Stimulated activated naive CD8-positive, alpha-beta T cell treated with anti-CD3 and anti-CD28 coated beads, Interleukin-15, Interleukin-2, amounts not matched to agents 100 ng/mL and 50 ng/mL, for 24 hours (primary cell): Measurements from ENCODE around the gene GPT2.
A peak's percentile ranks its signal among the peaks of the same experiment; 100 is the strongest.

Experiments used
- H3K27ac Mint-ChIP-seq: one replicate; pipeline ENCODE4 v1.8.0; 2021; ENCODE audit warnings: mild to moderate bottlenecking, mixed read lengths
- H3K27me3 Mint-ChIP-seq: one replicate; pipeline ENCODE4 v1.8.0; 2021; ENCODE audit warnings: mixed read lengths
- H3K36me3 Mint-ChIP-seq: one replicate; pipeline ENCODE4 v1.8.0; 2021; ENCODE audit warnings: low read depth, mixed read lengths
- H3K4me1 Mint-ChIP-seq: one replicate; pipeline ENCODE4 v1.8.0; 2021; ENCODE audit warnings: low read depth, mixed read lengths
- H3K4me3 Mint-ChIP-seq: one replicate; pipeline ENCODE4 v1.8.0; 2021; ENCODE audit warnings: mild to moderate bottlenecking, mixed read lengths
- H3K9me3 Mint-ChIP-seq: one replicate; pipeline ENCODE4 v1.8.0; 2021; ENCODE audit warnings: mixed read lengths

GPT2 gene

GRCh38 chr16:46884513-46885293 lies 541 bp downstream of the GPT2 start:
- Mint-ChIP-seq H3K4me3 (peak overlapping the region; percentile 88), H3K36me3 (peaks cover 5% of the 10 kb centered on the region), H3K9me3 (no peaks in the 10 kb centered on the region), H3K27ac (peak overlapping the region; percentile 84), H3K4me1 (peaks cover 23% of the 10 kb centered on the region), H3K27me3 (peaks cover 18% of the 10 kb centered on the region)

- H3K9me3 Mint-ChIP-seq, result no peaks in the 10 kb centered on the region
- H3K4me3 Mint-ChIP-seq, result no peak overlapping the region
- H3K4me1 Mint-ChIP-seq, result peaks cover 23% of the 10 kb centered on the region
- peaks cover 5% of the 10 kb centered on the region for H3K36me3 Mint-ChIP-seq
- peaks cover 12% of the 10 kb centered on the region for H3K27me3 Mint-ChIP-seq
- H3K27ac Mint-ChIP-seq, result no peak overlapping the region
Measured at GRCh38 chr16:46885960-46886763, 2.0 kb downstream of the GPT2 start.

GRCh38 chr16:46886764-46887523 lies 2.8 kb downstream of the GPT2 start:
- Mint-ChIP-seq H3K36me3 (peaks cover 5% of the 10 kb centered on the region), H3K4me3 (no peak overlapping the region), H3K4me1 (peaks cover 25% of the 10 kb centered on the region), H3K9me3 (no peaks in the 10 kb centered on the region), H3K27ac (no peak overlapping the region), H3K27me3 (peaks cover 12% of the 10 kb centered on the region)

- Mint-ChIP-seq H3K4me3 (no peak overlapping the region), H3K9me3 (no peaks in the 10 kb centered on the region), H3K27ac (no peak overlapping the region)
Measured at GRCh38 chr16:46887524-46887854, 3.3 kb downstream of the GPT2 start.

GRCh38 chr16:46889245-46889941 lies 5.2 kb downstream of the GPT2 start:
- H3K36me3 Mint-ChIP-seq, result peaks cover 5% of the 10 kb centered on the region
- H3K9me3 Mint-ChIP-seq, result no peaks in the 10 kb centered on the region
- H3K4me3 Mint-ChIP-seq, result no peak overlapping the region
- H3K27me3 Mint-ChIP-seq, result peaks cover 4% of the 10 kb centered on the region
- no peak overlapping the region for H3K27ac Mint-ChIP-seq
- H3K4me1 Mint-ChIP-seq, result peaks cover 11% of the 10 kb centered on the region

More at GRCh38 chr16:46887524-46887854, 3.3 kb downstream of the GPT2 start:
- Mint-ChIP-seq H3K4me1 (peaks cover 23% of the 10 kb centered on the region), H3K36me3 (peaks cover 5% of the 10 kb centered on the region), H3K27me3 (peaks cover 6% of the 10 kb centered on the region)

DNA sequence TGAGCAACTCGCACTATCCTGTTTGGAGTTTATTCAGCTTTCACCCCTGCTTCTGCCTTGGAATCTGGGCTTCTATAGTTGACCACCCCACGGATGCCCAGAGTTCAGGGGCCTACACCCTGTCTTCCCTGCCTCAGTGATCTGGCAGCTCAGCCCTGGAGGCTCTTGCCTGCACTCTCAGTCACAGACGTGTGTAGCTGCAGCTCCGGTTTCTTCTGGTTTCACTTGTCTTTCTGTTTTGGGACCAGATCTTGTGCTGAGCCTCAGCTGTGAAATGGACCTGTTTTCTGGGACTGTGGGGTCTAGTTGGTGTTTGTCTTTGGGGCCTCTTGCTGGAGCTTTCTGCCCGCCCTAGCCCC lies 5.8 kb downstream of the GPT2 start:
- Mint-ChIP-seq H3K4me1 (peaks cover 11% of the 10 kb centered on the region), H3K27me3 (peaks cover 3% of the 10 kb centered on the region), H3K4me3 (no peak overlapping the region), H3K27ac (no peak overlapping the region), H3K36me3 (peaks cover 5% of the 10 kb centered on the region), H3K9me3 (no peaks in the 10 kb centered on the region)

- no peak overlapping the region for H3K27ac Mint-ChIP-seq
- peaks cover 3% of the 10 kb centered on the region for H3K4me1 Mint-ChIP-seq
- H3K36me3 Mint-ChIP-seq, result no peaks in the 10 kb centered on the region
- H3K27me3 Mint-ChIP-seq, result no peaks in the 10 kb centered on the region
- H3K4me3 Mint-ChIP-seq, result no peak overlapping the region
- no peaks in the 10 kb centered on the region for H3K9me3 Mint-ChIP-seq
Measured at GRCh38 chr16:46891910-46892309, 7.7 kb downstream of the GPT2 start.

GRCh38 chr16:46894036-46894672 lies 10.0 kb downstream of the GPT2 start:
- Mint-ChIP-seq H3K4me3 (no peak overlapping the region), H3K27me3 (no peaks in the 10 kb centered on the region), H3K36me3 (no peaks in the 10 kb centered on the region), H3K9me3 (no peaks in the 10 kb centered on the region), H3K4me1 (peaks cover 3% of the 10 kb centered on the region), H3K27ac (no peak overlapping the region)

GRCh38 chr16:46895399-46896313 lies 11.5 kb downstream of the GPT2 start:
- H3K9me3 Mint-ChIP-seq, result no peaks in the 10 kb centered on the region
- H3K36me3 Mint-ChIP-seq, result no peaks in the 10 kb centered on the region
- no peak overlapping the region for H3K4me3 Mint-ChIP-seq
- H3K4me1 Mint-ChIP-seq, result peaks cover 3% of the 10 kb centered on the region
- no peak overlapping the region for H3K27ac Mint-ChIP-seq
- no peaks in the 10 kb centered on the region for H3K27me3 Mint-ChIP-seq

- Mint-ChIP-seq H3K4me1 (peaks cover 3% of the 10 kb centered on the region), H3K9me3 (no peaks in the 10 kb centered on the region), H3K4me3 (no peak overlapping the region), H3K27me3 (no peaks in the 10 kb centered on the region), H3K36me3 (no peaks in the 10 kb centered on the region), H3K27ac (no peak overlapping the region)
Measured at GRCh38 chr16:46896314-46896968, 12.3 kb downstream of the GPT2 start.

DNA sequence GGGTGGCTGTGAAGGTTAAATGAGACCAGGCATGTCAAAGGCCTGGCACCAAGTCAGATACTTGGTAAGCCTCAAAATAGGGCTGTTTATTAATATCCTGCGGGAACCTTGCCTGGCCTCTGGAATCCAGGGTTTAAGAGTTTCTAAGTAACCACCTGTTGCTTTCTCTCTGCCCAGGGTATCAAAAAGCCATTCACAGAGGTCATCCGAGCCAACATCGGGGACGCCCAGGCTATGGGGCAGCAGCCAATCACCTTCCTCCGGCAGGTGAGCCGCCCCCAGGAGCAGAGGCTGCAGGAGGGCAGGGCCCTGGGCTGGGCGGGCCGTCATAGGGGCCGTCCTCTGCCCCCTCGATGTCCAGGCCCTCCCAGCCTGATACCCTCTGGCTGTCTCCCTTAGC lies 13.3 kb downstream of the GPT2 start:
- no peaks in the 10 kb centered on the region for H3K9me3 Mint-ChIP-seq
- no peaks in the 10 kb centered on the region for H3K36me3 Mint-ChIP-seq
- no peak overlapping the region for H3K4me3 Mint-ChIP-seq
- no peak overlapping the region for H3K27ac Mint-ChIP-seq
- no peaks in the 10 kb centered on the region for H3K4me1 Mint-ChIP-seq
- H3K27me3 Mint-ChIP-seq, result no peaks in the 10 kb centered on the region

- Mint-ChIP-seq H3K36me3 (no peaks in the 10 kb centered on the region), H3K27me3 (no peaks in the 10 kb centered on the region), H3K4me3 (no peak overlapping the region), H3K9me3 (no peaks in the 10 kb centered on the region), H3K4me1 (no peaks in the 10 kb centered on the region), H3K27ac (no peak overlapping the region)
Measured at GRCh38 chr16:46898006-46898405, 13.8 kb downstream of the GPT2 start.

DNA sequence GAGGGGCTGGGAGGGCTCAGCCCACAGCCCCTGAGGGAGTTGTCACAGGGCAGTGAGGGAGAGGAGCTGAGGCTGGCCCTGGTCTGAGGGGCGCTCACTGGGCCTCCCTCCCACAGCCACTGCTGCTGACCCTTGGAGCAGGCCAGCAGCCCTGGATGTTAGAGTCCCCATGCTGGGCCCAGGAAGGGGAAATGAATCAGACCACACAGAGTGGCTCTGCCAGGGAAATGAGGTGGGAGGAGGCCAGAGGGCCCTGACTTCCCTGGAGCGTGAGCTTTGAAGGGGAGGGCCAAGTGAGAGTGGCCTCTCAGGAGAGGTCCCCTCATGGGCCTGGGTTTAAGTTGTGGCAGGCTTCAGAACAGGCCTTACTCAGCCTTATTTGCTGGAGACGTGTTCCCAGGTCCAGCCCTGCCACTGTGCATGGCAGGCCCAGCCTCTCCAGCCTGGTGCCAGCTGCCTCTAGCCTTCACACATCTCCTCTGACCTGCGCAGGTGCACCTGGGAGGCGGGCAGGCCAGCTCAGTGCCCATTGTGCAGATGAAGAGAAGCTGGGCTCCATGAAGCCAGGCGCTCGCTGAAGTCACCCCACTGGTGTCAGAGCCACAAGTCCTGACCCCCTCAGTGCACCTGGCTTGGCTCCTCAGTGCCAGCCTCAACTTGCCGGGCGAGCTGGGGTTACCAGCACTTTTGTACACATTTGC lies 15.4 kb downstream of the GPT2 start:
- Mint-ChIP-seq H3K27me3 (no peaks in the 10 kb centered on the region), H3K4me3 (no peak overlapping the region), H3K9me3 (no peaks in the 10 kb centered on the region), H3K27ac (no peak overlapping the region), H3K36me3 (no peaks in the 10 kb centered on the region), H3K4me1 (no peaks in the 10 kb centered on the region)
